Caco-2 (cell line): ENCODE results near the gene DPCD. TPM values are rescaled to one million over a fixed set of nuclear protein-coding genes. Genes with fewer than 3 reads are reported as not detected.

ENCODE experiments used
- BruUV-seq: library from RNA; stranded (reverse); fragments of 400-500 nt; replicated peaks from 2 replicates; lab custom pipeline; 2021; lab: Mats Ljungman, UMichigan
- CTCF ChIA-PET: fragments of 300-600 bp; sonication (Branson Sonifier 250); formaldehyde crosslinking; loops from one replicate; lab custom pipeline; 2022; ENCODE audit warnings: antibody characterized with exemption; lab: Charles Lee
- POLR2A ChIA-PET: fragments of 300-600 bp; sonication (Branson Sonifier 250); formaldehyde crosslinking; loops from one replicate; lab custom pipeline; 2022; ENCODE audit warnings: antibody characterized with exemption; lab: Charles Lee
- DNase-seq, 2 experiments: peaks; one replicate each; pipeline versions ENCODE4 v3.0.0 to v3.0.0-alpha.2; 2020 to 2022
- H3K27me3 ChIP-seq: replicated peaks from 2 replicates; pipeline ENCODE4 v1.6.0; 2011; ENCODE audit warnings: low read length; ENCODE audit not compliant: control insufficient read depth, insufficient read depth
- H3K36me3 ChIP-seq: 2 replicates; pipeline ENCODE4 v1.5.1; 2011; ENCODE audit warnings: low read length; ENCODE audit not compliant: control insufficient read depth, insufficient read depth
- H3K4me1 ChIP-seq: fragments of 250-450 bp; sonication (Bioruptor Pico); 2 replicates; pipeline ENCODE4 v1.5.1; 2020; ENCODE audit warnings: mild to moderate bottlenecking
- H3K4me3 ChIP-seq: 2 replicates; pipeline ENCODE4 v1.5.1; 2011; ENCODE audit warnings: low read depth, mild to moderate bottlenecking, control low read depth, low read length
- H3K9me3 ChIP-seq: fragments of 250-450 bp; sonication (Bioruptor Pico); 2 replicates; pipeline ENCODE4 v1.5.1; 2020; ENCODE audit warnings: mild to moderate bottlenecking, moderate library complexity
- H3K27ac Mint-ChIP-seq: one replicate; pipeline ENCODE4 v1.8.0; 2022; ENCODE audit warnings: mixed read lengths; ENCODE audit not compliant: unreplicated experiment
- H3K27me3 Mint-ChIP-seq: one replicate; pipeline ENCODE4 v1.8.0; 2022; ENCODE audit warnings: mixed read lengths; ENCODE audit not compliant: insufficient read depth, unreplicated experiment
- H3K36me3 Mint-ChIP-seq: one replicate; pipeline ENCODE4 v1.8.0; 2022; ENCODE audit warnings: mild to moderate bottlenecking, mixed read lengths; ENCODE audit not compliant: insufficient read depth, unreplicated experiment
- H3K4me1 Mint-ChIP-seq: one replicate; pipeline ENCODE4 v1.8.0; 2022; ENCODE audit warnings: low read depth, mixed read lengths; ENCODE audit not compliant: unreplicated experiment
- H3K4me3 Mint-ChIP-seq: one replicate; pipeline ENCODE4 v1.8.0; 2022; ENCODE audit warnings: mild to moderate bottlenecking, moderate library complexity, mixed read lengths; ENCODE audit not compliant: unreplicated experiment
- H3K9me3 Mint-ChIP-seq: one replicate; pipeline ENCODE4 v1.8.0; 2022; ENCODE audit warnings: mixed read lengths; ENCODE audit not compliant: unreplicated experiment
- intact Hi-C: fragments of 100-400 bp; cut with micrococcal nuclease; formaldehyde crosslinking; loops from one replicate; pipeline ENCODE4 v1.10.0; 2022; ENCODE audit not compliant: unreplicated experiment
- total RNA-seq: library from RNA; stranded (reverse); gene quantifications from 2 replicates; pipeline ENCODE4 v1.2.3, GENCODE V29; 2022
- TF ChIP-seq, protein P1 (sequence below), 2 experiments: fragments of 200-600 bp in 1 of 2; IDR thresholded peaks; 1 replicate in 1 of 2; 2 replicates in 1 of 2; pipeline versions ENCODE4 v1.5.1 to v1.8.0; 2011 to 2022; ENCODE audit warnings: antibody characterized with exemption in 1 of 2, control low read depth in 1 of 2, inconsistent platforms in 1 of 2, low read depth in 1 of 2, low read length in 1 of 2, mild to moderate bottlenecking in 1 of 2, moderate library complexity in 1 of 2; ENCODE audit not compliant: insufficient read depth in 1 of 2, severe bottlenecking in 1 of 2, unreplicated experiment in 1 of 2

Gene DPCD
- total RNA-seq, 1 experiment from 2014 or later = 13.1 TPM

DNA sequence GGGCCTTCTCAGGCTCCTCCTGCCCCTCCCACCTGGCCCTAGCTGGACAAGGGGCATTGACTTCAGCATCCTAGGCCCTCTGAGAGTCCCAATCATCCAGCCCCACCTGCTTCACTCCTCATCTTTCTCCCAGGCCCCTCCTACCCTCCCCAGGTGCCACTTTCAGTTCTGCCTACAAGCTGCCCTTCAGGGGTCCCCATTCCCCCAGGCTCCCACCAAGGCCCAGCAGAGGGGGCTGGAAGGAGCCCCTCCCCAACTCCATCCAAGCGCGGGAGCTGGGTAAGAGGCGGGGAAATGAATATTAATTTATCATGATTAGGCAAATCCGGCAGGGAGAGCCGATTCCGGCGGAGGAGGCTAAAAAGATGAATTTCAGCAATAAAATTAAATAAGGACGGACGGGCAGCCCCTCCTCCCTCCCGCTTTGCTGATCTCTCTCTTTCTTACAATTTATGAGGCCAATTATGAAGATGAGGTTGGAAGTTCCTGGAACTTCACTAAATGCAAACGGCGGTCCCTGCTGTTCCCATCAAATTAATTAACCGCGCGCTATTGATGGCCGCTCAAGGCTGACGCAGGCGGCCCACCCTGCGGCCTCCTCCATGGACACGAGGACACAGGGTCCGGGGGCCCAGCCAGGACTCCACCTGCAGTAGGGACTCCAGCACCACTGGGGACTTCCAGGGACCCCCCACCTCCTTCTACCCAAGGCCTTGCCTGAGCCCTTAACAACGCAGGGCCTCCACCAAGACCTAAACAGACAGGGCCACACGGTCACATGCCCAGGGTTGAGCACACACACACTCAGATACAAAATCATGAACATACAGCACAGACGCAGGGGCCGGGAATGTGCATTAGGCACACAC lies 14.0 kb upstream of the DPCD start:
- POLR2A ChIA-PET = no interaction called here
- Histone ChIP-seq H3K4me3 (no peak overlapping the region), H3K27me3 (no peaks in the 10 kb centered on the region), H3K9me3 (no peaks in the 10 kb centered on the region), H3K36me3 (no peaks in the 10 kb centered on the region), H3K4me1 (peaks cover 6% of the 10 kb centered on the region; the same call in 1 of the 2 replicates)
- Mint-ChIP-seq H3K9me3 (no peaks in the 10 kb centered on the region), H3K4me1 (no peaks in the 10 kb centered on the region), H3K36me3 (peaks cover 21% of the 10 kb centered on the region), H3K27ac (peak overlapping the region; percentile 40), H3K27me3 (peaks cover 3% of the 10 kb centered on the region), H3K4me3 (peak overlapping the region; percentile 12)
- TF ChIP-seq, protein P1, sequence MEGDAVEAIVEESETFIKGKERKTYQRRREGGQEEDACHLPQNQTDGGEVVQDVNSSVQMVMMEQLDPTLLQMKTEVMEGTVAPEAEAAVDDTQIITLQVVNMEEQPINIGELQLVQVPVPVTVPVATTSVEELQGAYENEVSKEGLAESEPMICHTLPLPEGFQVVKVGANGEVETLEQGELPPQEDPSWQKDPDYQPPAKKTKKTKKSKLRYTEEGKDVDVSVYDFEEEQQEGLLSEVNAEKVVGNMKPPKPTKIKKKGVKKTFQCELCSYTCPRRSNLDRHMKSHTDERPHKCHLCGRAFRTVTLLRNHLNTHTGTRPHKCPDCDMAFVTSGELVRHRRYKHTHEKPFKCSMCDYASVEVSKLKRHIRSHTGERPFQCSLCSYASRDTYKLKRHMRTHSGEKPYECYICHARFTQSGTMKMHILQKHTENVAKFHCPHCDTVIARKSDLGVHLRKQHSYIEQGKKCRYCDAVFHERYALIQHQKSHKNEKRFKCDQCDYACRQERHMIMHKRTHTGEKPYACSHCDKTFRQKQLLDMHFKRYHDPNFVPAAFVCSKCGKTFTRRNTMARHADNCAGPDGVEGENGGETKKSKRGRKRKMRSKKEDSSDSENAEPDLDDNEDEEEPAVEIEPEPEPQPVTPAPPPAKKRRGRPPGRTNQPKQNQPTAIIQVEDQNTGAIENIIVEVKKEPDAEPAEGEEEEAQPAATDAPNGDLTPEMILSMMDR (IDR thresholded peaks at IDR 0.05; ENCODE audit: insufficient read depth in 1 of 2, low read depth in 1 of 2, low read length in 1 of 2, severe bottlenecking in 1 of 2, unreplicated experiment in 1 of 2) = no peak
- CTCF ChIA-PET = no interaction called here
- DNase-seq = no peak
- intact Hi-C loops = loop anchor here (5.0 kb wide), 1 partner anchor 272 kb away; no protein-coding TSS in a partner anchor
- BruUV-seq = no TSS peak

DNA sequence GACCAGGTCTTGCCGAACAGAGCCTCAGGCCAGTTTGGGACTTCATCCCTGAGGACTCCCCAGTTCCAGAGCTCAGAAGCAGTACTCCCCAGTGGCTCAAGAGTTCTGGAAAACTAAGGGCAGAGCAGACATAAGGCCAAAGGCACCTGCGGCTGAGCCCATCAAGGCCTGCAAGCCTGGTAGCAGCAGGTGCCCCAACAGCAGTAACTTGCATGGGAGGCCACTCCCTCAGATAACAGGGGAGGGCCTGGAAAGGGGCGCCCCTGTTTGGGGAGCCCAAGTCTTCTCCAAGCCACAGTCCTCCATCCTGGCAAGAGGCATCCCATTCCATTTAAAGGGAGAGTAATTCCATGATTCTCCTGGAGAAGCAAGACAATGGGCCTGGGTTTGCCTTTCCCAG lies 13.0 kb upstream of the DPCD start:
- Mint-ChIP-seq H3K9me3 (no peaks in the 10 kb centered on the region), H3K36me3 (peaks cover 14% of the 10 kb centered on the region), H3K4me1 (no peaks in the 10 kb centered on the region), H3K27ac (no peak overlapping the region), H3K4me3 (no peak overlapping the region), H3K27me3 (no peaks in the 10 kb centered on the region)
- CTCF ChIA-PET = no interaction called here
- no TSS peak for BruUV-seq
- DNase-seq = no peak
- H3K9me3 ChIP-seq = no peaks in the 10 kb centered on the region
- no peaks in the 10 kb centered on the region for H3K27me3 ChIP-seq
- peaks cover 6% of the 10 kb centered on the region; the same call in 1 of the 2 replicates for H3K4me1 ChIP-seq
- H3K36me3 ChIP-seq = no peaks in the 10 kb centered on the region
- H3K4me3 ChIP-seq = no peak overlapping the region
- intact Hi-C loops = no loop called here
- TF ChIP-seq, protein P1 (IDR thresholded peaks at IDR 0.05; ENCODE audit: insufficient read depth in 1 of 2, low read depth in 1 of 2, low read length in 1 of 2, severe bottlenecking in 1 of 2, unreplicated experiment in 1 of 2) = no peak
- POLR2A ChIA-PET = interaction anchor here (0.9 kb wide), 1 partner anchor 13 kb away, joined by 4 read pairs; the partner anchor contains the start of genes DPCD and POLL

DNA sequence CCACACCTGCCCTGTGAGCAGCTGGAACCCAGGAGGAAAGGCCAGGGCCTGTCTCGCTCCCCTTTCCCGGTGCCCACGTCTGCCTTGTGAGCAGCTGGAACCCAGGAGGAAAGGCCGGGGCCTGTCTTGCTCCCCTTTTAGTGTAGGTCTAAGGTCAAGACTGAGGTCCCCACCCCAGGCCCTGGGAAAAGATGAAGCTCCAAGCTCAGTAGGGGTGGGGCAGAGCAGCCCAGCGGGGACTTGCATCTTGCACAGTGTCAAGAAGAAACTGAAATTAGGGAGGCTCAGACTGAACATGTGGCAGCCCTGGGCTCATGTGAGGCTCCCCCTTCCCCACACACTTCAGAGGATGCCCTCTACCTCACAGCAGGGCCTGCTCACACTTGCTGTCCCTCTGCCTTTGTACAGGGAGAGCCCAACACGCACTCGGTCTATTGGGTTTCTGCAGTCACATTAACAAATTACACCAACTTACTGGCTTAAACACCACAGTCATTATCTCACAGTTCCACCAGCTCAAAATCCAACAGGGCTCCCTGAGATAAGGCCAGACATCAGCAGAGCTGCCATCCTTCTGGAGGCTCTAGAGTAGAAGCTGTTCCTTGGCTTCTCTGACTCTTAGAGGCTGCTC lies 12.4 kb upstream of the DPCD start:
- intact Hi-C loops = no loop called here
- Mint-ChIP-seq H3K27ac (no peak overlapping the region), H3K9me3 (no peaks in the 10 kb centered on the region), H3K27me3 (no peaks in the 10 kb centered on the region), H3K36me3 (peaks cover 14% of the 10 kb centered on the region), H3K4me1 (no peaks in the 10 kb centered on the region), H3K4me3 (no peak overlapping the region)
- peaks cover 3% of the 10 kb centered on the region; the same call in 1 of the 2 replicates for H3K4me1 ChIP-seq
- CTCF ChIA-PET = interaction anchor here (0.6 to 0.9 kb wide), 3 partner anchors 27 to 506 kb away, joined by 3 to 10 read pairs (median 3); no protein-coding TSS in a partner anchor
- H3K4me3 ChIP-seq = no peak overlapping the region
- TF ChIP-seq, protein P1 (IDR thresholded peaks at IDR 0.05; ENCODE audit: insufficient read depth in 1 of 2, low read depth in 1 of 2, low read length in 1 of 2, severe bottlenecking in 1 of 2, unreplicated experiment in 1 of 2) = no peak
- H3K27me3 ChIP-seq = no peaks in the 10 kb centered on the region
- POLR2A ChIA-PET = interaction anchor here (0.9 kb wide), 1 partner anchor 12 kb away, joined by 4 read pairs; the partner anchor contains the start of genes DPCD and POLL
- H3K36me3 ChIP-seq = no peaks in the 10 kb centered on the region
- DNase-seq = no peak
- no TSS peak for BruUV-seq
- H3K9me3 ChIP-seq = no peaks in the 10 kb centered on the region
